Activated naive CD4-positive, alpha-beta T cell treated with anti-CD3 and anti-CD28 coated beads, Interleukin-2, amount 50 U/mL, for 16 hours (primary cell): ENCODE data around the gene EXOC2.

Experiments
- DNase-seq: peaks from one replicate; pipeline ENCODE4 v3.0.0-alpha.2; 2020

EXOC2 gene

GRCh38 chr6:692858-693722, at the start of gene EXOC2:
Gene EXOC2 (minus strand): TSS chr6:693139. CDS start chr6:637818, 55,321 bp downstream.
- DNase-seq, result peak; percentile 87

GRCh38 chr6:741410-742339, 48.7 kb upstream of the EXOC2 start:
- no peak for DNase-seq

- no peak for DNase-seq
Measured at GRCh38 chr6:736657-737446, 43.9 kb upstream of the EXOC2 start.

GRCh38 chr6:733431-734219, 40.7 kb upstream of the EXOC2 start:
- no peak for DNase-seq

GRCh38 chr6:731924-732323, 39.0 kb upstream of the EXOC2 start:
- DNase-seq, result no peak

- DNase-seq, result no peak
Measured at GRCh38 chr6:729606-730320, 36.8 kb upstream of the EXOC2 start.

GRCh38 chr6:727856-728255, 34.9 kb upstream of the EXOC2 start:
- no peak for DNase-seq

- no peak for DNase-seq
Measured at GRCh38 chr6:723540-723939, 30.6 kb upstream of the EXOC2 start.

GRCh38 chr6:722608-723007, 29.7 kb upstream of the EXOC2 start:
- no peak for DNase-seq

- peak; percentile 76 for DNase-seq
Measured at GRCh38 chr6:722077-722524, 29.2 kb upstream of the EXOC2 start.

- no peak for DNase-seq
Measured at GRCh38 chr6:718345-718744, 25.4 kb upstream of the EXOC2 start.

GRCh38 chr6:717135-717534, 24.2 kb upstream of the EXOC2 start:
- no peak for DNase-seq

- DNase-seq, result no peak
Measured at GRCh38 chr6:715709-716491, 23.0 kb upstream of the EXOC2 start.

GRCh38 chr6:714100-714499, 21.2 kb upstream of the EXOC2 start:
- DNase-seq, result no peak

- no peak for DNase-seq
Measured at GRCh38 chr6:713351-713750, 20.4 kb upstream of the EXOC2 start.

GRCh38 chr6:712805-713204, 19.9 kb upstream of the EXOC2 start:
- no peak for DNase-seq

GRCh38 chr6:711925-712324, 19.0 kb upstream of the EXOC2 start:
- DNase-seq, result no peak

- peak; percentile 64 for DNase-seq
Measured at GRCh38 chr6:710601-711571, 17.9 kb upstream of the EXOC2 start.

GRCh38 chr6:709471-710056, 16.6 kb upstream of the EXOC2 start:
- no peak for DNase-seq
